ENCODE measurements around the gene SLC25A1.
"Not testable (repeated sequence)": the region's sequence is repeated elsewhere in the genome, so short reads cannot be mapped to it uniquely, and the experiment has no call there.

SLC25A1 gene

DNA sequence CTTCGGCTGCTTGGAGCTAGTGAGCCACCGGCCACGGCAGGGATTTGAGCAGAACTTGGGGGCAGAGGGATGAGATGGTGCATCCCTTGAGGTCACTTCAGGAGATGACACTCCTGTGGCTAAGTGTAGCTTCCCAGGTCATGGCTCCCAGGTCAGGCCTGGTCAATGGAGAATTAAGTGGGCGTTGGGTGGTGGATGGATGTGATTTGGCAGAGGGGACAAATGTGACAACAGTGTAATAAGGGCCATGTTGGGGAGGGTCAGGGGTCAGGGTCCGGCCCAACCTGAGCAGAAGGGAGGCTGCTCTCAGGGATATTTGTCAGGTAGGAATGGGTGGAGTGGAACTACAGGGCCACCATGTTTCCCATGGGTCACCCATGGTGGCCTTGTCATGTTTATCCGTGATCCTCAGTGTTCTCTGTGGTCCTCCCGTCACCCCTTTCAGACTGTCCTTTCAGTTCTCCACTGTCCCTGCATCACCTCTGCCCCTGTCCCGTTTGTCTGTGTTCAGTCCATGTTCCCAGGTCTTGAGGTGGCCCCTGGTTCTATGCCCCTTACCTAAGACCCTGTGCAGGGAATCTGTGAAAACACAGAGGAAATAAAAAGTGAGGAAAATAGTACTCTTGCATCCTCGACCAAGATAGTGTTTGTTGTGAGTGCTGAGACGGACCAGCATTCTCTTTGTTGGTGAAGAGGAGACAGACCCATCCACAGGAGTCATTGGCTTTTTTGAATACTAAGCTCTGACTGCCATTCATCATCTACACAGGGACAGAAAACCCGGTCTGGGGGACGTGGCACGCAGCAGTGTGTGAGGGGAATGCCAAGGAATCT, 6.1 kb downstream of the SLC25A1 start:
- DNase-seq (ENCODE audit: insufficient read length, low spot score) (no peak), FAIRE-seq (no peak)
- no peak for TF ChIP-seq POLR2A (IDR thresholded peaks at IDR 0.05; ENCODE audit: low read depth, low read length)

DNA sequence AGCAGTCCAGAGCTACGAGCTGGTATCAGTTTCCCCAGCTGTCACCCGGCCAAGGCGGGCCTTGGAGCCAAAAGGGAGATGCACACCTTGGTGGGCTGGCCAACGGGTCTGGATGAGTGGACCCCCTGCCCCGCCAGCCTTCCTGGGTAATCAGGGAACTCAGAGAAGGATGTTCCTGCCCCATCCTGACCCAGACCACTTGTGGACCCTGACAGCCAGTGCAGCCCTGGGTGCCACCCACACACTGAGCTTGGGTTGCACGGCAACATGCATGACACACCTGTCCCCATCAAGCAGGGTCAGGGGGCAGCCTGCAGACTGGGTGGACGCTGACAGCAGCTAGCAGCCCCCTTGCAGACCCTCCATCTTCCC, 8.6 kb downstream of the SLC25A1 start:
- FAIRE-seq (no peak), DNase-seq (ENCODE audit: insufficient read length, low spot score) (no peak)
- no peak for TF ChIP-seq POLR2A (IDR thresholded peaks at IDR 0.05; ENCODE audit: low read depth, low read length)

DNA sequence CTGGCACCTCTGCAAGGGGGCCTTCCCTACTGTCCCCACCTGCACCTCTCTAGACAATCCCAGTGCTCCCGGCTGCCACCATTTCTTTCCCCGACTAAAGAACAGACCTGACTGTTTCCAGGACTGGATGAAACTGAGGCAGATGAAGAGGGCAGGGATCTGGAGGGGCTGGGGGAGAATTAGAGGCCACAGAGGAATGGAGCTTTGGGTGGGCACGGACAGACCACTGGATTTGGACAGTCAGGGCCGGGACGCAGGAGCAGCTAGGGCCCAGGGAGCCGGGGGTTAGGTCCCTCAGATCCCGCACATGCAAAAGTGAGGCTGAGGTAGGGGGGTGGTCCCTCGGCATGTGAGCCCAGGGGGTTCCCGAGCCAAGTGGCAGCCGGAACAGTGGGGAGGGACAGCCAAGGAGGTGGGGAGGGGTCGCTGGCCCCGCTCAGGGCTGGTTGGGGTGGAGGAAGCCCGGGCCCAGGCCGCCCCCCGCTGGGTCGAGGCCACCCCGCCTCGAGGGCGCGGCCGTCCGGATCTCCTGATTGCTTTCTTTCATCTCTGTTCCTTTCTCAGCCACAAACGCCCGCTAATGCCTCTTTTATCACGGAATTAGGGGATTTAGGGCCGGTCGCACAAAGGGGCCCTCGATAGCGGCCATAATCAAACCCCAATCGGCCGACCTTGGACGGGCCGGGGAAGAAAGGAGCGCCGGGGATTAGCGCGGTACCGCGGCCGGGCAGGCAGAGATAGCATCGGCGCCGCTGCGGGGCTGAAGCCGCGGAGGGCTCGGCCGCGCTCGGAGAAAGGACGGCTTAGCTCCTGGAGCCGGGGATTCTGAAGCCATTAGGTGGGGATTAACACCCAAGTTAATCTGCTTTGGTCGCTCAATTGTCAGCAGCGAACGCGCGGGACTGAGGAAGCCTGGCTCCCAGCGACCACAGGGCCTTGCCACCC, 9.3 kb downstream of the SLC25A1 start:
- no peak for FAIRE-seq
- TF ChIP-seq POLR2A (IDR thresholded peaks at IDR 0.05; ENCODE audit: low read depth, low read length) = no peak
- no peak for DNase-seq (ENCODE audit: insufficient read length, low spot score)

DNA sequence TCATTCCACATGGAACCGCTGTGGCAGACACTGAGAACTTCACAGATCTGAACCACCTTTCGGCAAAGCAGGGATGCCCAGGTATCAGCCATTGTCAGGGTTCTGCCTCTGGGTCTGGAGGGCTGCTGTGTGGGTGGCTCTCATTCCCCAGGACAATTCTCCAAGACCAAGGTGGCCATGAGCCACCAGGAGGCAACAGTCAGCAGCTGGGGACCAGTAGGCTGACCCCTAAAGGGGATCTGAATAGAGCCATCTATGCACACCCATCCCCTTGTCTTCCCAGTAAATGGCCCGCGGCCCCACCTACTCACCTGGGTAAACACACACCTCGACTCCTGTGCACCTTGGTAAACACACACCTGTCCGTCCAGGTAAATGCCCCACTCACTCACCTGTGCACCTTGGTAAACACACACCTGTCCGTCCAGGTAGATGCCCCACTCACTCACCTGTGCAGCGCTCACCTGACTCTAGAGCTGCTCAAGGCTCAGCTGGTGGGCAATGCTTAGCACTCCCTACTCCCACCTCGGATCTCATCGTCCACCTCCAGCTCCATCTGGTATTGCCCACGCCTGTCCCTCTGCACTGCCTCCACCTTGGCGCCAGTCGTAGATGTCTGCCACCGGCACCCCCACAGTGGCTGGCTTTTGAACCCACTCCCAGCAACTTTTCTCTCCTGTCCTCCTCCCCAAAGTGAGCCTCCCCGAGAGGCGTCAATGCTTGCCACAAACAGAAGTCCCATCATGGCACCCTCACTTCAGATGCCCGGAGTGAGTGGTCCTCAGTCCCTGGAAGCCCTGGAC, 10.2 kb downstream of the SLC25A1 start:
- DNase-seq (ENCODE audit: insufficient read length, low spot score) = no peak
- no peak for TF ChIP-seq POLR2A (IDR thresholded peaks at IDR 0.05; ENCODE audit: low read depth, low read length)
- no peak for FAIRE-seq

DNA sequence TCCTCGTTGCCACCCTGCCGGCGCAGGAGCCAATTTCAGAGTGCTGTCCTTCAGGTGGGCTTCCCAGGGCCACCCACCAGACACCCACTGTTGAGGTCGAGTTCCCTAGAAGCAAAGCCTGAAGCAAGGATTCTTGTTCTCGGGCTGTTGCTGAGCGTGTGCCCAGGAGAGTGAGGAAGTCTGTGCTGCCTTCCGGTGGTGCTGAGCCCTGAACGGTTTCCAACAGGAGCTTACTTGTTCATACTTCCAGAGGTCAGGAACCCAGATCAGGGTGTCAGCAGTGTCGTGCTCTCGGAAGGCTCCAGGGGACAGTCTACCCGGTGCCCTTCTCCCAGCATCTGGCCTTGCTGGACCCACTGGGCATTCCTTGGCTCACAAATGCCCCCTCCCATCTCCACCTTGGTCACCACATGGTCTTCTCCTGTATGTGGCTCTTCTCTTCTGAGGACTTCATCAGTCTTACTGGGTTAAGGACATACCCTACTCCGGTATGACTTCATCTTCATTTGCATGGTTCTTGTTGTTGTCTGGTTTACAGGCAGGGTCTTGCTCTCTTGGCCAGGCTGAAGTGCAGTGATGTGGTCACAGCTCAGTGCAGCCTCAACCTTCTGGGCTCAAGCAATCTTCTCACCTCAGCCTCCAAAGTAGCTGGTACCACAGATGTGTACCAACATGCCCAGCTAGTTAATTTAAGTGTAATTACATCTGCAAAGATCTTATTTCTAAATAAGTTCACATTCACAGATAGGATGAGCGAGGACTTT, 11.2 kb downstream of the SLC25A1 start:
- no peak for DNase-seq (ENCODE audit: insufficient read length, low spot score)
- FAIRE-seq = no peak
- no peak for TF ChIP-seq POLR2A (IDR thresholded peaks at IDR 0.05; ENCODE audit: low read depth, low read length)

DNA sequence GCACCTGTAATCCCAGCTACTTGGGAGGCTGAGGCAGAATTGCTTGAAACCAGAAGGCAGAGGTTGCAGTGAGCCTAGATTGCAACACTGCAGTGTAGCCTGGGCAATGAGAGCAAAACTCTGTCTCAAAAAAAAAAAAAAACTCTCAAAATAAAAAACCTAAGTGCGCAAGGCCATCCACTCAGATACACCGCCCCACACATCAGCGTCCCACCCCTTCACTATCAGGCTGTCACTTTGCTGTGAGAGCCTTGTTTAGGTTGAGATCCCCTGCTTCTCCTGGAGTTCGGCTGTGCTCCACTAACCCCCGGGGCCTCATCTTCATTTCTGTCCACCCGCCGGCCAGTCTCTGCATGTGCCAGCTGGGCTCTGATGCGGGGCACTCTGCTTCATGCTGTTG, 12.1 kb downstream of the SLC25A1 start:
- FAIRE-seq = no peak
- TF ChIP-seq POLR2A (IDR thresholded peaks at IDR 0.05; ENCODE audit: low read depth, low read length) = no peak
- DNase-seq (ENCODE audit: insufficient read length, low spot score) = no peak

DNA sequence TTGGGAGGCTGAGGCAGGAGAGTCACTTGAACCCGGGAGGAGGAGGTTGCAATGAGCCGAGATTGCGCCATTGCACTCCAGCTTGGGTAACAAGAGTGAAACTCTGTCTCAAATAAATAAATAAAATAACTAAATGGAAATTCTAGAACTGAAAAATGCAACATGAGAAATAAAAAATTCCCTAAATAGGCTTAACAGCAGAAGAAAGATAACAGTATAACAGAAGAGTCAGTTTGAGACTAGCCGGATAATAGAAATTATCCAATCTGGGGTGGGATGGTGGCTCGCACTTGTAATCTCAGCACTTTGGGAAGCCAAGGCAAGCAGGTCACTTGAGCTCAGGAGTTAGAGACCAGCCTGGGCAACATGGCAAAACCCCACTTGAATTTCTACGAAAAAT, 14.1 kb downstream of the SLC25A1 start:
- no peak for TF ChIP-seq POLR2A (IDR thresholded peaks at IDR 0.05; ENCODE audit: low read depth, low read length)
- no peak for FAIRE-seq
- no peak for DNase-seq (ENCODE audit: insufficient read length, low spot score)

DNA sequence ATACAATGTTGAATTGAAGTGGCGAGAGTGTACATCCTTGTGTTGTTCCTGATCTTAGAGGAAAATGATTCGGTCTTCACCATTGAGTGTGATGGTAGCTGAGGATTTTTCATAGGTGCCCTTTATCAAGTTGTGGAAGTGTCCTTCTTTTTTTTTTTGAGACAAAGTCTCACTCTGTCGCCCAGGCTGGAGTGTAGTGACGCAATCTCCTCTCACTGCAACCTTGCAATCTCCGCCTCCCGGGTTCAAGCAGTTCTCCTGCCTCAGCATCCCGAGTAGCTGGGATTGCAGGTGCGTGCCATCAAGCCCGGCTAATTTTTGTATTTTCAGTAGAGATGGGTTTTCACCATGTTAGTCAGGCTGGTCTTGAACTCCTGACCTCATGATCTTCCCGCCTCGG, 19.9 kb downstream of the SLC25A1 start:
- DNase-seq (ENCODE audit: insufficient read length, low spot score); FAIRE-seq: not testable (repeated sequence)

DNA sequence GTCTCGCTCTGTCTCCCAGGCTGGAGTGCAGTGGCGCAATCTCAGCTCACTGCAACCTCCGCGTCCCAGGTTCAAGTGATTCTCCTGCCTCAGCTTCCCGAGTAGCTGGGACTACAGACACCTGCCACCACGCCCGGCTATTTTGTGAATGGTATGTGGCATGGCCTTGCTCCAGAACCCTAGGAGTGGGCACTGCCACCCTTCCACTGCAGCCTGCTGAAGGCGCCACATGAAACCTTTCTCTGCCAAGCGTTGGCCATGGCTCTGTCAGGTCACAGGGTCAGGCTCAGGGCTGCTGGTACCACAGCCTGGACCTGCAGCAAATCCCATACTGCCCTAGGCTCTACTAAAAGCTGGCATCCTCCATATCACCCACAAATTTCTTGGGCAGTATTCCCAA, 22.4 kb downstream of the SLC25A1 start:
- not testable (repeated sequence) for DNase-seq (ENCODE audit: insufficient read length, low spot score); FAIRE-seq

DNA sequence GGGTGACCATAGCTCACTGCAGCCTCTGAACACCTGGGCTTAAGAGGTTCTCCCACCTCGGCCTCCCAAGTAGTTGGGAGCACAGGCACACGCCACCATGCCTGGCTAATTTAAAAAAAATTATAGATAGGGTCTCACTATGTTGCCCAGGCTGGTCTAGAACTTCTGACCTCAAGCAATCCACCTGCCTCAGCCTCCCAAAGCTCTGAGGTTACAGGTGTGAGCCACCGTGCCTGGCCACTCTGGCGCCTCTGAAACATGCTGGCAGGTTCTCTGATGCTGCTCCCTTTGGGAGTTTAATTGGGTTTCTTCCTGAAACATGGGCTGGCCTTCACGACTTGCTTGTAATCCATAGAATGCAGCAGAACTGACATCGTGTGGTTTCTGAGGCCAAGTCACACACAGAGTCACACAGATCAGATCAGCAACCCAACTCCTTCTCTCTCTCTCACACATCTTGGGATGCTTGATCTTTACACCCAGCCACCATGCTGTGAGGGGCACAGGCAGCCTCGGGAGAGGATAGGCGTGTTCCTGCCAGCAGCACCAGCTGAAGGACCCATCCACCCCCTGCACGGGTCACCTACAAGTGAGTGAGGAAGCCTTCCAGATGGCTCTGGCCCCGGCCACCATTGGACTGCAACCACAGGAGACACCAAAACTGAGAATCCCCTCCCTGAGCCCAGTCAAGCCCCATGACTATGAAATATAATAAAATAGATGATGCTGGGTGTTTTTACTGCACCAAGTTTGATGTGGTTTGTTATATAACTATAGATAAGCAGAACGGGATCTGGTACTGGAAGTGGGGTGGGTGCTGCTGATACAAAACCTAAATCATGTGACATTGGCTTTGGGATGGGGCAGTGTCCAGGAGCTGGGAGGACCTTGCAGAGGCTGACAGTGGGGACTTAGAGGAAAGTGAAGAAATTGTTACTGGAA, 25.3 kb downstream of the SLC25A1 start:
- DNase-seq (ENCODE audit: insufficient read length, low spot score) (no peak), FAIRE-seq (no peak)
- TF ChIP-seq POLR2A (IDR thresholded peaks at IDR 0.05; ENCODE audit: low read depth, low read length) = no peak

DNA sequence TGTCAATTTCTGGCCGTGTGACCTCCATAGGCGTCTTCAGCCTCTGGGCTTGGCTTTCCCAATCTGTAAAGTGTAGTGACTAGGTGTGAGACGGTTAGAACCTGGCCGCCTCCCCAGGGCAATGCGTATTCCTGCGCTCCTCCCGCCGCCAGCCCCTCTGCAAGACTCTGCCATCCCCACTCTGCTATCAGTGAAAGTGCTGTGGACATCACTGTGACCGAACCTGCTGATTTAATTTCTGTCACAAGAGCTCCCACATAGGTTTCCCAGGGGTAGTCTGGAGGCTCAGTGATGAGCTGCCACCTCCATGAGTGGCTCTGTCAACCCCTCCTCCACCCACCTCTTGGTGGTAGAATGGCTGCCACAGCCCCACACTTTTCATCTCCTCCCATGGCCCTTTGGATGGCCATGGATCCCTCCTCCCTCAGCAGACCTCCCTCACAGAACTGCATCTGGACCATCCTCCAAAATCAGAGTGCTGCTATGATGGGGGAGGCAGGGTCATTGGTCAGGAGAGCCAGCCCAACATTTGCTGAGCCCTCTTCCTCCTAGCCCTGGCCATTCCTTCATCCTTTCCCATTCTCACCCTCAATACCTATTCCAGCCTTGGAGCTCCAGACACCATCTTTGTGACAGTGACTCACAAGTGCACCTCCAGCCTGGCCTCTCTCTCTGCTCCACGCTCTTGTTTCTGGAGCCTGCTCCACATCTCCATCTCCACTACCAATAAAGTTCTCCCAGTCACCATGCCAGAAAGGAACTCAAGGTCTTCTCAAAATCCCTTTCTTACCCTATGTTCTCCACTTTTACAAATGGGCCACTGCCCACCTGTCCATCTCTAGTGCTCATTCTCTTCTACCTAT, 27.0 kb downstream of the SLC25A1 start:
- no peak for TF ChIP-seq POLR2A (IDR thresholded peaks at IDR 0.05; ENCODE audit: low read depth, low read length)
- no peak for FAIRE-seq

More for the DNA sequence above, 27.0 kb downstream of the SLC25A1 start:
- DNase-seq (ENCODE audit: insufficient read length, low spot score) = no peak
